ENCODE results near the gene GRPR. TPM values are rescaled to one million over a fixed set of nuclear protein-coding genes. Genes with fewer than 3 reads are reported as not detected.

Gene GRPR
- polyA plus RNA-seq (2012; ENCODE audit: insufficient read length, low read depth): not detected

- TF ChIP-seq SIN3A (IDR thresholded peaks at IDR 0.05; ENCODE audit: borderline replicate concordance, insufficient read depth, low read length) (no peak), TAF1 (IDR thresholded peaks at IDR 0.05; ENCODE audit: borderline replicate concordance, insufficient read depth, low read length) (no peak), POLR2AphosphoS5 (IDR thresholded peaks at IDR 0.05; ENCODE audit: low read depth, low read length) (no peak), FOXP2 (optimal IDR thresholded peaks at IDR 0.05; ENCODE audit: borderline replicate concordance, extremely low read depth, extremely low read length, insufficient read depth) (no peak), REST (IDR thresholded peaks at IDR 0.05; ENCODE audit: insufficient read depth in 1 of 2, low read depth in 2 of 2, low read length in 2 of 2) (no peak)
Measured at GRCh38 chrX:16123222-16123786, at the start of gene GRPR. GRPR (plus strand) TSS chrX:16123565; CDS start chrX:16123954, 389 bp downstream.

- TF ChIP-seq SIN3A (IDR thresholded peaks at IDR 0.05; ENCODE audit: borderline replicate concordance, insufficient read depth, low read length): no peak
- TF ChIP-seq REST (IDR thresholded peaks at IDR 0.05; ENCODE audit: insufficient read depth in 1 of 2, low read depth in 2 of 2, low read length in 2 of 2): 0 out of 4 replicates have a peak, but pooled peaks of 1 of the 2 experiments have one; percentile 14
- no peak for TF ChIP-seq POLR2AphosphoS5 (IDR thresholded peaks at IDR 0.05; ENCODE audit: low read depth, low read length)
- no peak for TF ChIP-seq FOXP2 (optimal IDR thresholded peaks at IDR 0.05; ENCODE audit: borderline replicate concordance, extremely low read depth, extremely low read length, insufficient read depth)
Measured at GRCh38 chrX:16075087-16075486, 48.3 kb upstream of the GRPR start.

- TF ChIP-seq REST (IDR thresholded peaks at IDR 0.05; ENCODE audit: insufficient read depth in 1 of 2, low read depth in 2 of 2, low read length in 2 of 2) (no peak), POLR2AphosphoS5 (IDR thresholded peaks at IDR 0.05; ENCODE audit: low read depth, low read length) (no peak), TAF1 (IDR thresholded peaks at IDR 0.05; ENCODE audit: borderline replicate concordance, insufficient read depth, low read length) (no peak)
Measured at GRCh38 chrX:16076834-16077233, 46.5 kb upstream of the GRPR start.

- TF ChIP-seq REST (IDR thresholded peaks at IDR 0.05; ENCODE audit: insufficient read depth in 1 of 2, low read depth in 2 of 2, low read length in 2 of 2): no peak
- TF ChIP-seq POLR2AphosphoS5 (IDR thresholded peaks at IDR 0.05; ENCODE audit: low read depth, low read length): no peak
- no peak for TF ChIP-seq SIN3A (IDR thresholded peaks at IDR 0.05; ENCODE audit: borderline replicate concordance, insufficient read depth, low read length)
- no peak for TF ChIP-seq FOXP2 (optimal IDR thresholded peaks at IDR 0.05; ENCODE audit: borderline replicate concordance, extremely low read depth, extremely low read length, insufficient read depth)
- no peak for TF ChIP-seq TAF1 (IDR thresholded peaks at IDR 0.05; ENCODE audit: borderline replicate concordance, insufficient read depth, low read length)
Measured at GRCh38 chrX:16077811-16078210, 45.6 kb upstream of the GRPR start.

- no peak for TF ChIP-seq REST (IDR thresholded peaks at IDR 0.05; ENCODE audit: insufficient read depth in 1 of 2, low read depth in 2 of 2, low read length in 2 of 2)
- TF ChIP-seq SIN3A (IDR thresholded peaks at IDR 0.05; ENCODE audit: borderline replicate concordance, insufficient read depth, low read length): no peak
- no peak for TF ChIP-seq FOXP2 (optimal IDR thresholded peaks at IDR 0.05; ENCODE audit: borderline replicate concordance, extremely low read depth, extremely low read length, insufficient read depth)
- no peak for TF ChIP-seq TAF1 (IDR thresholded peaks at IDR 0.05; ENCODE audit: borderline replicate concordance, insufficient read depth, low read length)
- no peak for TF ChIP-seq POLR2AphosphoS5 (IDR thresholded peaks at IDR 0.05; ENCODE audit: low read depth, low read length)
Measured at GRCh38 chrX:16081357-16081756, 42.0 kb upstream of the GRPR start.
